Measurements from ENCODE around the gene BCL2L13.
"Not testable (repeated sequence)": the region's sequence is repeated elsewhere in the genome, so short reads cannot be mapped to it uniquely, and the experiment has no call there.

The BCL2L13 gene

GRCh38 chr22:17697196-17697595 is 58.6 kb downstream of the BCL2L13 start:
- not testable (repeated sequence) for DNase-seq (ENCODE audit: low read depth)

GRCh38 chr22:17698276-17698675 is 59.7 kb downstream of the BCL2L13 start:
- not testable (repeated sequence) for DNase-seq (ENCODE audit: low read depth)

GRCh38 chr22:17698948-17699347 is 60.4 kb downstream of the BCL2L13 start:
- DNase-seq (ENCODE audit: low read depth) = no peak

DNA sequence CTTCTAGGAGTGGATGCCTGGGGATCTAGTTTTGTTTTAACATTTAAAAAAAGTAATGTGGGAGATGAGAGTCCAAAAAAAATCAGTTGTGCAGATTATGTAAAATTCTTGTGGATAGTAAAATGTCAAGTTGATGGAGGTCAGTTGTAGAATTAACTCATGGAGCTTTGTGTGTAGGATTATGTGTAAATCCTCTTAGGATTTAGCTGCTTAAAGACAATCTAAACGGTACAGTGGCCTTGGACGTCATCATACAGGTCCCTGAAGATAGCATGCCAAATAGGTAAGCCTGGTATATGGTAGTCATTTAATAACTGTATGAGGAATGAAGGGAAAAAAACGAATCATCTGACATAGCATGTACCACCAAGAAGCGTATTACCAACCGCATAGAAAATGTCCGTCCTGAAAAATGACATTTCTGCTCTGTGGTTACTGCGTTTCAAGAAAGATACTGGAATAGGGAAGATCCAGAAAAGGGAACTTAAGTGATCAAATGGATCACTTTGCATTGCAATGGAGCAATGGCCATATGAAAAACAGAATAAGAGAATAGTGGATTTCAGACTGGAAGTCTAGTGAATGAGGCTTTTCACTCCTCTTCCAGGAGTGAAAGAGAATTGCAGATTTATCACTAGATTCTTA is 61.3 kb downstream of the BCL2L13 start:
- DNase-seq (ENCODE audit: low read depth) = no peak

DNA sequence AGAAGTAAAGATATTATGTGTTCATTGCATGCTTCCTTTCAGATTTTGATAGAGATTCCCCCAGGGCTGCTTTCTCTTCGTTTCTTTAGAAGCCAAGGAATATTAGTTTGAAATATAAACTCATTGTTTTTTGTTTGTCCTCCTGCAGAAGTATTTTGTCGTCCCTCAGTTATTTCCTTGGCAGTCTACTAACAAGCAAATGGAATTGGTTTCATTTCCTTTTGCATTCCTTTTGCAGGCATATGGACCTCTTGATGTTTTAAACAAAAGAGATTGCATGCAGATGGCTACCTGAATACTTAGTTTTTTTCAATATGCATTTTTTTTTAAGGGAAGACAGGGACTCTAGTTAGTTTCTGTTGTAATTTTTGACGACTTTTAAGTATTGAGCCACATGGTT is 62.2 kb downstream of the BCL2L13 start:
- no peak for DNase-seq (ENCODE audit: low read depth)

DNA sequence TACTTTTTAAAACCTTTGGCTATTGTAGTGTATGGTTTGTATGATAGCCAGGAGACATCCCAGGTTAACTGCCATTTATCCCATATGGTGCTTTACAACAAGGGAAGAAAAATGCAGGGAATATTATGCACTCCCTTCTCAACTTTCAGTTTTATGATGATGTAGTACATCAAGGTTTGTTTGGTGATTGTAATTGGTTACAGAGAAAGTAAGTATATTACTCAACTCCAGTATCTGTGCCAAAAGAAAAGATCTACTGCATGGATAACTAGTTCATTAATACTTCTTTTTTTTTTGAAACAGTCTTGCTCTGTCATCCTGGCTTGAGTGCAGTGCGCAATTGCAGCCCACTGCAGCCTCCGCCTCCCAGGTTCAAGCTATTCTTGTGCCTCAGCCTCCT is 65.3 kb downstream of the BCL2L13 start:
- DNase-seq (ENCODE audit: low read depth) = no peak

- no peak for DNase-seq (ENCODE audit: low read depth)
Observed at GRCh38 chr22:17705546-17705945, 67.0 kb downstream of the BCL2L13 start.

- DNase-seq (ENCODE audit: low read depth) = peak; percentile 36
Observed at GRCh38 chr22:17705951-17706900, 67.7 kb downstream of the BCL2L13 start.

GRCh38 chr22:17706947-17707346 is 68.4 kb downstream of the BCL2L13 start:
- DNase-seq (ENCODE audit: low read depth) = no peak

DNA sequence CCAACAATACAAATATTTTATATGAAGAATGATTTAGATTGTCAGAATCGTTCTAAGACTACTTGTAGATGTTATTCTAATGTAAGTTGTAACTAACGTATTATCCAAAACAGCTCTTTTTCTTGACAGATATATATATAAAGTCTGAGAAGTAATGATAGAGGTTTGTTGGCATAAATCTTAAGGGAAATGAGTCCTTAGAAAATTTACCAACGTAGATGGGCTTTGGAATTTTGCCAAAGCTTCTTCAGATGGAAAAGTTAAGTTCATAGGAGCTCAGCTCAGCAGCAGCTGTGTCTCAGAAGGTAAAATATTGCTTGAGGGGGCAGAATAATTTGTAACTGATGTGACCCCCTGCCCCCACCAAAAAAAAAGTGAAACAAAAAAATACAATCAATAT is 69.0 kb downstream of the BCL2L13 start:
- no peak for DNase-seq (ENCODE audit: low read depth)

- DNase-seq (ENCODE audit: low read depth) = no peak
Observed at GRCh38 chr22:17710023-17710422, 71.5 kb downstream of the BCL2L13 start.

DNA sequence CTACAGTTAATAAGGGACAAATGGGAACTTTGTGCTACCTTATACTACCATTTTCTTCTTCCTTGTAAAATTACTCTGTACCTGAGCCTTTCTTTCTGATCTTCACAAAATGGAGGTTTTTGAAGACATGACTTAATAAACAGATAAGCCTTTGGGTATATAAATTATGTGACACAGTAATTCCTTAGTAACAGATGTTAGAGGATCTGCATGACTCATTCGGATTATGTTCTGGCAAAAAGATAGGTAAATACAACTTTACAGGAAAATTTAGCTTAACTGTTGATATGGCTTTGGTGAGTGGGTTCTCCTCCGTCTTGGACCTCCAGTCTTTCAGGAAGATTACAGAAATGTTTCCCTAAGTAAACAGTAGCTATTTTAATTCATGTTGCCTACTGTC is 73.9 kb downstream of the BCL2L13 start:
- no peak for DNase-seq (ENCODE audit: low read depth)

DNA sequence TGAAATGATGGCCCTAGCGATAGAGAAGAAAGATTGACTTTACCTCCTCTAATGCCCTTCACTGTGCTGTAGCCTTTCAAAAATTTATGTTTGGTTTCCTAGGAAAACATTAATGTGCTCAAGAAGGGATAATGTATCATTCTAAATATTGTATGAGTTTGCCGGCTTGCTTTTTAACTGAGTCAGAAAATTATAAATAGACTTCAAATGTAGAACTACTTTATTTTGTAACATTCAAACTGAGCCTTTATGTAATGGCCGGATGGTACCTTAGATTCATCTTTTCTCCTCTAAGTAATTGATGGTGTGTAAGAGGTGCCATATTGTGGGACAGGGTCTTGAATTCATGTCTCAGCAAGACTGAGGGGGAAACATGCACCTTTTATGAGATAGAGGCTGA is 78.0 kb downstream of the BCL2L13 start:
- DNase-seq (ENCODE audit: low read depth) = no peak

GRCh38 chr22:17717708-17718107 is 79.2 kb downstream of the BCL2L13 start:
- DNase-seq (ENCODE audit: low read depth) = no peak

DNA sequence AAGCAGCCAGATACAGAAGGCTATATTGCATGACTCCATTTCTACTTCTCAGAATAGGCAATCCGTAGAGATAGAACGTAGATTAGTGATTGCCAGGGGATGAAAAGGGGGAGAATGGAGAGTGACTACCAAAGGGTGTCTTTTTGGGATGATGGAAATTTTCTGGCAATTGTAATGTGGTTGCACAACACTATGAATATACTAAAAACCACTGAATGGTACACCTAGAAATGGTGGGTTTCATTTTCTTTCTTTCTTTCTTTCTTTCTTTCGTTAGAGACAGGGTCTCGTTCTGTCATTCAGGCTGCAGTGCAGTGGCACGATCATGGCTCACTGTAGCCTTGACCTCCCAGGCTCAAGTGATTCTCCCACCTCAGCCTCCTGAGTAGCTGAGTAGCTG is 81.4 kb downstream of the BCL2L13 start:
- DNase-seq (ENCODE audit: low read depth) = no peak

DNA sequence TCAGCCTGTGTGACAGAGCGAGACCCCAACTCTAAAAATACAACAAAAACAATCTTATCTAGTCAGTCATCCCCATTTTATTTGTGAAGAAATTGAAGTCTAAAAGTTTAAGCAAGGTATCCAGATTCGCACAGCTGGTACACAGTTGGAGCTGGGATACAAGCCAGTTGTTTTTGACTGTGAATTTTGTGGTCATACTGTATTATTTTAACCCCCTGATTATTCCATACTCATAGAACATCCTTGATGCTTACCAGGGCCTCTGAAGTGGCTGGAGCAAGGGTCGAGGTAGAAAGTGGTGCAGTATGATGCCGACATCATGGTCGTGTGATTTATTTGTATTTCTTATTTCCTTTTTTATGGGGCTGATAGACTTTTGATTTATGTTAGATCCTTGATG is 85.7 kb downstream of the BCL2L13 start:
- DNase-seq (ENCODE audit: low read depth) = no peak

DNA sequence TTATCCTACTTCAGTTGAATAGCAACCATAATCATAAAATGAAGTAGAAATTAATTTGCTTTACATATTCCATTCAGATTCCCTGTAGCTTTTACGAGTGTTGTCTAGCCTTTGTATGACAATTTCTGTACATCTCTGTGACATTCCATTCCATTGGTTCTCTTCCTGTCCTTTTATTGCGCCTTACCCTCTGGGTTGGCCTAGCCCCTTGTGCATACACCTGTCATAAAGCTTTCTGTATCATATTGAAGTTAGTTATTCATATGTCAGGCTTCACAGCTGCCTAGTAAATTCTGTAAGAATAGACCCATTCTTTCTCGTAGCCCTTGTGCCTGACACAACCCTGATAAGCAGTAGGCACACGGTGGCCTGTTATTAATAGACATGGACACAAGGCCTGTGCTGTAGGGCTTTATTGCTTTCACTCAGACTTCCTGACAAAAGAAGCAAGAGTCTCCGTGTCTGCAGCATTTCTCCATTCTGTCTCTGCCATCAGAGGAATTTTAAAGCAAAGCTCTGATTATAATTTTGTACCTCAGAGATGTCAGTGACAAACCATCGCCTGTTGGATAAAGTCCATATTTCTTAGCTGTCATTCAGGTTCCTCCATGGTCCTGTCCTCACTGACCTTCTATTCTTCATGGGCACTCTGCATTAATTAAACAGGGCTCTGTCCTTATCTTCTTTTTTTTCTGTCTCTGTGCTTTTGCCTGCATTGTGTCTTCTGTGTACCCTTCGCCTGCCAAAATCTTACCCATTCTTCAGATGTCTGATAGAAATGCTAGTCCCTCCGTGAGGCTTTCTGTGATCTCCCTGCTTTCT is 86.3 kb downstream of the BCL2L13 start:
- DNase-seq (ENCODE audit: low read depth) = no peak

DNA sequence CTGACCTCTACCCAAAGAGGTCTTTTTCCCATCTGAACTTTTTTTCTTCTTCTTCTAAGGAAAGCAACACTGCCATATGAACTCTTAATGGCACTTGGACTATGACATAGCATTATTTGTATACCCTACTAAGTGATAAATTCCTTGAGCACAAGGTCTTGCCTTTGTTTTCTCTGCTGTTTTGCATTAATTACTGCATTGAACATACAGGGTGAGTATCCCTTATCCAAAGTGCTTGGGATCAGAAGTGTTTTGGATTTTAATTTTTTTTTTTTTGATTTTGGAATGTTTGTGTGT is 86.9 kb downstream of the BCL2L13 start:
- no peak for DNase-seq (ENCODE audit: low read depth)

- peak; percentile 30 for DNase-seq (ENCODE audit: low read depth)
Observed at GRCh38 chr22:17726006-17726927, 87.7 kb downstream of the BCL2L13 start.

GRCh38 chr22:17726928-17727897 is 88.7 kb downstream of the BCL2L13 start:
- DNase-seq (ENCODE audit: low read depth) = no peak
